ENCODE measurements around the gene AGAP1. TPM values are rescaled to one million over a fixed set of nuclear protein-coding genes. Genes with fewer than 3 reads are reported as not detected.

AGAP1 gene
- total RNA-seq, 2 experiments from 2014 or later: not detected

DNA sequence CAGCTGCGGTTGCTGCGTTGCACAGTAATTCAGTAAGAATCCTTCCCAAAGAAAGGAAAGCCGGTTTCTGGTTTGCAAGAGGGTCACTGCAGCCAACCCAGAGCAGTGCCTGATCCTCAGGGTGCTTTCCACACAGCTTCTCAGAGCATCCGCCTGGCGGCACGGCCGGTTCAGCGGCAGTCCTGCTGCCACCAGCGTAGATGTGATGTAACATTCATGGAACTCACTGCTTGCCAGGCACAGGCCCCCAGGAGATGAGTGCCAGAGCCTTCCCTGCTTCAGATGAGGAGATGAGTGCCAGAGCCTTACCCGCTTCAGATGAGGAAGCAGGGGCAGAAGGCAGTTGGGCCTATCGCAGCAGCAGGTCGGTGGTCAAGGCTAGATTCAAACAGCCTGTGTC lies 444.1 kb downstream of the AGAP1 start:
- H3K9me3 ChIP-seq (ENCODE audit: low read length): no peaks in the 10 kb centered on the region
- no peak for DNase-seq (ENCODE audit: low spot score)
- no peak overlapping the region for H2AFZ ChIP-seq (ENCODE audit: low read length)
- H3K4me1 ChIP-seq (ENCODE audit: insufficient read depth, low read length, poor library complexity, severe bottlenecking): no peaks in the 10 kb centered on the region
- ChIA-PET POLR2A (no interaction called here), CTCF (ENCODE audit: unreplicated experiment) (no interaction called here)
- no peaks in the 10 kb centered on the region for H3K36me3 ChIP-seq (ENCODE audit: insufficient read depth, low read length)
- H4K20me1 ChIP-seq (ENCODE audit: insufficient read depth, low read length): no peaks in the 10 kb centered on the region
- intact Hi-C loops (cut with micrococcal nuclease; ENCODE audit: unreplicated experiment): no loop called here
- no peaks in the 10 kb centered on the region for H3K79me2 ChIP-seq (ENCODE audit: insufficient read depth, low read depth, low read length)
- no peak overlapping the region for H3K4me2 ChIP-seq (ENCODE audit: low read length)
- H3K4me3 ChIP-seq (ENCODE audit: low read depth, low read length, poor library complexity, severe bottlenecking): no peak overlapping the region
- no peak overlapping the region for H3K27ac ChIP-seq (ENCODE audit: low read depth, low read length, poor library complexity, severe bottlenecking)
- no peaks in the 10 kb centered on the region for H3K9me2 ChIP-seq (ENCODE audit: insufficient read depth, low read length)
- TF ChIP-seq, protein P1, sequence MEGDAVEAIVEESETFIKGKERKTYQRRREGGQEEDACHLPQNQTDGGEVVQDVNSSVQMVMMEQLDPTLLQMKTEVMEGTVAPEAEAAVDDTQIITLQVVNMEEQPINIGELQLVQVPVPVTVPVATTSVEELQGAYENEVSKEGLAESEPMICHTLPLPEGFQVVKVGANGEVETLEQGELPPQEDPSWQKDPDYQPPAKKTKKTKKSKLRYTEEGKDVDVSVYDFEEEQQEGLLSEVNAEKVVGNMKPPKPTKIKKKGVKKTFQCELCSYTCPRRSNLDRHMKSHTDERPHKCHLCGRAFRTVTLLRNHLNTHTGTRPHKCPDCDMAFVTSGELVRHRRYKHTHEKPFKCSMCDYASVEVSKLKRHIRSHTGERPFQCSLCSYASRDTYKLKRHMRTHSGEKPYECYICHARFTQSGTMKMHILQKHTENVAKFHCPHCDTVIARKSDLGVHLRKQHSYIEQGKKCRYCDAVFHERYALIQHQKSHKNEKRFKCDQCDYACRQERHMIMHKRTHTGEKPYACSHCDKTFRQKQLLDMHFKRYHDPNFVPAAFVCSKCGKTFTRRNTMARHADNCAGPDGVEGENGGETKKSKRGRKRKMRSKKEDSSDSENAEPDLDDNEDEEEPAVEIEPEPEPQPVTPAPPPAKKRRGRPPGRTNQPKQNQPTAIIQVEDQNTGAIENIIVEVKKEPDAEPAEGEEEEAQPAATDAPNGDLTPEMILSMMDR (conservative IDR thresholded peaks at IDR 0.05; ENCODE audit: low read length): no peak
- no peak for TF ChIP-seq EZH2phosphoT487 (IDR thresholded peaks at IDR 0.05; ENCODE audit: borderline replicate concordance, low read depth, low read length)
- no TSS peak for BruUV-seq (replicated peaks)

DNA sequence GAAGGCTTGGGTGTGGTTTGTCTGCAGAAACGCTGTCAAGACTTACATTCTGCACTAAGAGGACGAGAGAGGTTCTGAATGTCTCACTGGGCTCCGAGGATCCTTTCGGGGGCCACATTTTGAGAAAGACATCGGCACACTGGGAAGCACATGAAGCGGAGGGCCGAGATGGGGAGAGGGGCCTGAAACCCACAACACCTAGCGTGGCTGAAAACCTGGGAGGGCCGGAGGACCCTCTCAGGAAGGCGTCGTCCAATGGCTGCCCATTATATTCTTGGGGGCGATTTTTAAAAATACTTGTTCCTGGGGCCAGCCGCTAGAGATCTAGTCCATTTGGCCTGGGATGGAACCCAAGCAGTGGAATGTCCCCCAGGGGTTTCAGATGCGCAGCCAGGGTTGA lies 444.8 kb downstream of the AGAP1 start:
- TF ChIP-seq, protein P1 (conservative IDR thresholded peaks at IDR 0.05; ENCODE audit: low read length): no peak
- no peak for TF ChIP-seq EZH2phosphoT487 (IDR thresholded peaks at IDR 0.05; ENCODE audit: borderline replicate concordance, low read depth, low read length)
- Histone ChIP-seq H3K4me3 (ENCODE audit: low read depth, low read length, poor library complexity, severe bottlenecking) (no peak overlapping the region), H3K4me1 (ENCODE audit: insufficient read depth, low read length, poor library complexity, severe bottlenecking) (no peaks in the 10 kb centered on the region), H4K20me1 (ENCODE audit: insufficient read depth, low read length) (no peaks in the 10 kb centered on the region), H3K27ac (ENCODE audit: low read depth, low read length, poor library complexity, severe bottlenecking) (no peak overlapping the region), H2AFZ (ENCODE audit: low read length) (no peak overlapping the region), H3K9me3 (ENCODE audit: low read length) (no peaks in the 10 kb centered on the region), H3K36me3 (ENCODE audit: insufficient read depth, low read length) (no peaks in the 10 kb centered on the region), H3K79me2 (ENCODE audit: insufficient read depth, low read depth, low read length) (no peaks in the 10 kb centered on the region), H3K4me2 (ENCODE audit: low read length) (no peak overlapping the region), H3K9me2 (ENCODE audit: insufficient read depth, low read length) (no peaks in the 10 kb centered on the region)
- no peak for DNase-seq (ENCODE audit: low spot score)
- POLR2A ChIA-PET: no interaction called here
- intact Hi-C loops (cut with micrococcal nuclease; ENCODE audit: unreplicated experiment): no loop called here
- BruUV-seq (replicated peaks): no TSS peak
- CTCF ChIA-PET (ENCODE audit: unreplicated experiment): no interaction called here

DNA sequence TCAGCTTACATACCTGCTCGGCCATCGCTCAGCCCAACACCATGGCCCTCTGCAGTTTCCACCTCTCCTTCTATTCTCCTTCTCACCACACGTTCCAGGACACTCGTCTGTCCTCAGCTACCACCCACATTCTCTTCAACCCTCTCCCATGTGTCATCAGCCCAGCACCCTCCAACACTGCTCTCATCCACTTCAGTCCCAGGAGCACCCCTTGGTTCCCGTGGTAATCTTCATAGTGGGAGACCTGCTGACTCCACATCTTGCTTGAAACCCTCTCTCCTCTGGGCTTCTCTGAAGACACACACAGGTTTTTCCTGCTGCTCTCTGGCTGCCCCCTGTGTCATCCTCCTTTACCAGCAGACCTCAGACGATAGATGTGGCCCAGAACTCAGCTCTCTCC lies 445.6 kb downstream of the AGAP1 start:
- H3K9me2 ChIP-seq (ENCODE audit: insufficient read depth, low read length): no peaks in the 10 kb centered on the region
- no peaks in the 10 kb centered on the region for H3K79me2 ChIP-seq (ENCODE audit: insufficient read depth, low read depth, low read length)
- no peaks in the 10 kb centered on the region for H3K36me3 ChIP-seq (ENCODE audit: insufficient read depth, low read length)
- ChIA-PET CTCF (ENCODE audit: unreplicated experiment) (no interaction called here), POLR2A (interaction anchor here (0.6 kb wide), 1 partner anchor 16 kb away, joined by 4 read pairs; no protein-coding TSS in a partner anchor)
- H3K4me2 ChIP-seq (ENCODE audit: low read length): no peak overlapping the region
- H3K4me1 ChIP-seq (ENCODE audit: insufficient read depth, low read length, poor library complexity, severe bottlenecking): no peaks in the 10 kb centered on the region
- H4K20me1 ChIP-seq (ENCODE audit: insufficient read depth, low read length): no peaks in the 10 kb centered on the region
- H3K27ac ChIP-seq (ENCODE audit: low read depth, low read length, poor library complexity, severe bottlenecking): no peak overlapping the region
- intact Hi-C loops (cut with micrococcal nuclease; ENCODE audit: unreplicated experiment): no loop called here
- no peak overlapping the region for H3K4me3 ChIP-seq (ENCODE audit: low read depth, low read length, poor library complexity, severe bottlenecking)
- H2AFZ ChIP-seq (ENCODE audit: low read length): no peak overlapping the region
- DNase-seq (ENCODE audit: low spot score): no peak
- BruUV-seq (replicated peaks): no TSS peak
- H3K9me3 ChIP-seq (ENCODE audit: low read length): no peaks in the 10 kb centered on the region
- no peak for TF ChIP-seq EZH2phosphoT487 (IDR thresholded peaks at IDR 0.05; ENCODE audit: borderline replicate concordance, low read depth, low read length)
- TF ChIP-seq, protein P1 (conservative IDR thresholded peaks at IDR 0.05; ENCODE audit: low read length): no peak

Measured in OCI-LY7 (cell line).